ENCODE data around the gene KCNE2.

Gene KCNE2

DNA sequence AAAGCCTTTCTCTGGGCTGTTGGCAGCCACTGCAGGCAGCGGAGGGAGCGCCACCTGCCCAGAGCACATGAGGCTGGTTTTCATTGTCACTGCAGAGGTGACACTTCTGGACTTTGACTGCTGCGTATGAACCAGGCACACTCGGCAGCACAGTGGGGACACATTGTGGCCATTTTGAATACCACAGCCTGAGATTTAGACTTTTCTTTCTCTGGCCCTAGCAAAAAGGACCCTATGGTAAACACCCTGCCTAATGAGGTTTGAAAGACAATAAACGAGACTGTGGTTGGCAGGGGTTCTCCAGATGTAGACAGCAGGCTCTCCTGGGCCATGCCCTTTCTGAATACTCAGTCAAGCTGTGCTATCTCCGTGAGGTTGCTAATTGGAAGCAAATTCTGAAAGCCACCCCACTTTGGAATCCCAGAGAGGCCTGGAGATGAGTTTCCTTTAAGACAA is 12.0 kb upstream of the KCNE2 start:
- no peaks in the 10 kb centered on the region for H3K27me3 ChIP-seq (replicated peaks; ENCODE audit: control insufficient read depth, insufficient read depth, low read length, poor library complexity, severe bottlenecking)
- H3K27ac ChIP-seq (ENCODE audit: insufficient read depth, low read length, poor library complexity, severe bottlenecking), result no peak overlapping the region
- H3K4me1 ChIP-seq (ENCODE audit: control insufficient read depth, insufficient read depth, low read length, poor library complexity, severe bottlenecking), result no peaks in the 10 kb centered on the region
- H3K36me3 ChIP-seq (ENCODE audit: control insufficient read depth, insufficient read depth, low read length), result no peaks in the 10 kb centered on the region
- no peaks in the 10 kb centered on the region for H3K9me3 ChIP-seq (ENCODE audit: control insufficient read depth, low read length)
- H3K4me3 ChIP-seq (ENCODE audit: insufficient read depth, low read depth, low read length, poor library complexity, severe bottlenecking), result no peak overlapping the region
- DNase-seq, result no peak

- Histone ChIP-seq H3K4me3 (ENCODE audit: insufficient read depth, low read depth, low read length, poor library complexity, severe bottlenecking) (no peak overlapping the region), H3K27me3 (replicated peaks; ENCODE audit: control insufficient read depth, insufficient read depth, low read length, poor library complexity, severe bottlenecking) (no peaks in the 10 kb centered on the region), H3K36me3 (ENCODE audit: control insufficient read depth, insufficient read depth, low read length) (no peaks in the 10 kb centered on the region), H3K9me3 (ENCODE audit: control insufficient read depth, low read length) (no peaks in the 10 kb centered on the region), H3K27ac (ENCODE audit: insufficient read depth, low read length, poor library complexity, severe bottlenecking) (no peak overlapping the region), H3K4me1 (ENCODE audit: control insufficient read depth, insufficient read depth, low read length, poor library complexity, severe bottlenecking) (no peaks in the 10 kb centered on the region)
- DNase-seq, result no peak
Measured at GRCh38 chr21:34352556-34352955, 11.2 kb upstream of the KCNE2 start.

- H3K9me3 ChIP-seq (ENCODE audit: control insufficient read depth, low read length), result no peaks in the 10 kb centered on the region
- H3K4me1 ChIP-seq (ENCODE audit: control insufficient read depth, insufficient read depth, low read length, poor library complexity, severe bottlenecking), result no peaks in the 10 kb centered on the region
- H3K27me3 ChIP-seq (replicated peaks; ENCODE audit: control insufficient read depth, insufficient read depth, low read length, poor library complexity, severe bottlenecking), result no peaks in the 10 kb centered on the region
- H3K36me3 ChIP-seq (ENCODE audit: control insufficient read depth, insufficient read depth, low read length), result no peaks in the 10 kb centered on the region
- H3K27ac ChIP-seq (ENCODE audit: insufficient read depth, low read length, poor library complexity, severe bottlenecking), result no peak overlapping the region
- no peak for DNase-seq
- no peak overlapping the region for H3K4me3 ChIP-seq (ENCODE audit: insufficient read depth, low read depth, low read length, poor library complexity, severe bottlenecking)
Measured at GRCh38 chr21:34353182-34353581, 10.6 kb upstream of the KCNE2 start.

DNA sequence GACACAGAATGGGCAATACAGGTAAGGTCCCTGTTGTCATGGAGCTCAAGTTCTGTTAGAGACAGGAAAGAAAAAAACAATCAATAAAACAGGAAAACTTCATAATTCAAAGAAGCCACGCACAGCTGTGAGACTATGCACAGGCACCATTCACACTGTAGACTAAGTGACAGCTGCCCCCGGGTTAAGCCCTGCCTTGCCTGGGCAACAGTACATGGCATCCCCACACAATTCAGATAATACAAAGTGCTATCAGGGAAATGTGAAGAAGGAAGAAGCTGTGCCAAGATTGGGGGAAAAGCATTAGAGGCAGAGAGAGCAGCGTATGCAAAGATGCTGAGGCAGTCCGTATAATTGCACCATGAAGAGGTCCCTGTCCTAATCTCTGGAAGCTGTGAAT is 9.0 kb upstream of the KCNE2 start:
- Histone ChIP-seq H3K36me3 (ENCODE audit: control insufficient read depth, insufficient read depth, low read length) (no peaks in the 10 kb centered on the region), H3K4me3 (ENCODE audit: insufficient read depth, low read depth, low read length, poor library complexity, severe bottlenecking) (no peak overlapping the region), H3K9me3 (ENCODE audit: control insufficient read depth, low read length) (no peaks in the 10 kb centered on the region), H3K4me1 (ENCODE audit: control insufficient read depth, insufficient read depth, low read length, poor library complexity, severe bottlenecking) (no peaks in the 10 kb centered on the region), H3K27ac (ENCODE audit: insufficient read depth, low read length, poor library complexity, severe bottlenecking) (no peak overlapping the region), H3K27me3 (replicated peaks; ENCODE audit: control insufficient read depth, insufficient read depth, low read length, poor library complexity, severe bottlenecking) (no peaks in the 10 kb centered on the region)
- no peak for DNase-seq

DNA sequence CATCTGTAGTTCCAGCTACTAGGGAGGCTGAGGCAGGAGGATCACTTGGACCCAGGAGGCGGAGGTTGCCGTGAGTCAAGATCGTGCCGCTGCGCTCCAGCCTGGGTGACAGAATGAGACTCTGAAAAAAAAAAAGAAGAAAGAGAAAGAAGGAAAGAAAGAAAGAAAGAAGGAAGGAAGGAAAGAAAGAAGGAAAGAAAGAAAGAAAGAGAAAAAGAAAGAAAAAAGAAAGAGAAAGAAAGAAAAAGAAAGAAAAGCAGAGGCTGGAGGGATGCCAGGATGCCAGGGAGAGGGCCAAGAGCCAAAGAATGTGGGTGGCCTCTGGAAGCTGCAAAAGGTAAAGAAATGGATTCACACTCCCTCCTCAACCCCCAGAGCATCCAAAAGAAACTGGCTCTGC is 8.2 kb upstream of the KCNE2 start:
- Histone ChIP-seq H3K27ac (ENCODE audit: insufficient read depth, low read length, poor library complexity, severe bottlenecking) (no peak overlapping the region), H3K36me3 (ENCODE audit: control insufficient read depth, insufficient read depth, low read length) (no peaks in the 10 kb centered on the region)
- DNase-seq, result no peak

GRCh38 chr21:34357889-34358288 is 5.9 kb upstream of the KCNE2 start:
- Histone ChIP-seq H3K27me3 (replicated peaks; ENCODE audit: control insufficient read depth, insufficient read depth, low read length, poor library complexity, severe bottlenecking) (no peaks in the 10 kb centered on the region), H3K4me3 (ENCODE audit: insufficient read depth, low read depth, low read length, poor library complexity, severe bottlenecking) (no peak overlapping the region), H3K4me1 (ENCODE audit: control insufficient read depth, insufficient read depth, low read length, poor library complexity, severe bottlenecking) (no peaks in the 10 kb centered on the region), H3K36me3 (ENCODE audit: control insufficient read depth, insufficient read depth, low read length) (no peaks in the 10 kb centered on the region), H3K9me3 (ENCODE audit: control insufficient read depth, low read length) (no peaks in the 10 kb centered on the region), H3K27ac (ENCODE audit: insufficient read depth, low read length, poor library complexity, severe bottlenecking) (no peak overlapping the region)
- no peak for DNase-seq

More for the DNA sequence above, 8.2 kb upstream of the KCNE2 start:
- Histone ChIP-seq H3K9me3 (ENCODE audit: control insufficient read depth, low read length) (no peaks in the 10 kb centered on the region), H3K4me1 (ENCODE audit: control insufficient read depth, insufficient read depth, low read length, poor library complexity, severe bottlenecking) (no peaks in the 10 kb centered on the region), H3K4me3 (ENCODE audit: insufficient read depth, low read depth, low read length, poor library complexity, severe bottlenecking) (no peak overlapping the region), H3K27me3 (replicated peaks; ENCODE audit: control insufficient read depth, insufficient read depth, low read length, poor library complexity, severe bottlenecking) (no peaks in the 10 kb centered on the region)

DNA sequence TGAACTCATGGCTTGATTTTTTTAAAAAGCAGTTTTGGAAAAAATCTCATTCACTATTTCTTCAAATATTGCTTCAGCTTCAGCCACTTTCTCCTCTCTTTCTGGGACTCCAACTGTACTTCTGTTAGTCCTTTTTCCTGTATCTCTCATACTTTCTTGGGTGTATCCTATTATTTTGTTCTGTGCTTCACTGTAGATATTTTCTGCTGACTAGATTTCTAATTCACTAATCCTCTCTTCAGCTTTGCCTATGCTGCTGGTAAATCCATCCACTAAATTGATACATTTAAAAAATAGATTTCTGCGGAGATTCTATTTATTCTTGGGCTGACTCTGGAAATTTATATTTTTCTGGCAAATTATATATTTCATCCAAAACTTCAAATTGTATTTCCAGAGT is 4.9 kb upstream of the KCNE2 start:
- no peak for DNase-seq
- no peaks in the 10 kb centered on the region for H3K36me3 ChIP-seq (ENCODE audit: control insufficient read depth, insufficient read depth, low read length)
- H3K27me3 ChIP-seq (replicated peaks; ENCODE audit: control insufficient read depth, insufficient read depth, low read length, poor library complexity, severe bottlenecking), result no peaks in the 10 kb centered on the region
- no peaks in the 10 kb centered on the region for H3K9me3 ChIP-seq (ENCODE audit: control insufficient read depth, low read length)
- no peak overlapping the region for H3K4me3 ChIP-seq (ENCODE audit: insufficient read depth, low read depth, low read length, poor library complexity, severe bottlenecking)
- H3K4me1 ChIP-seq (ENCODE audit: control insufficient read depth, insufficient read depth, low read length, poor library complexity, severe bottlenecking), result no peaks in the 10 kb centered on the region
- no peak overlapping the region for H3K27ac ChIP-seq (ENCODE audit: insufficient read depth, low read length, poor library complexity, severe bottlenecking)

DNA sequence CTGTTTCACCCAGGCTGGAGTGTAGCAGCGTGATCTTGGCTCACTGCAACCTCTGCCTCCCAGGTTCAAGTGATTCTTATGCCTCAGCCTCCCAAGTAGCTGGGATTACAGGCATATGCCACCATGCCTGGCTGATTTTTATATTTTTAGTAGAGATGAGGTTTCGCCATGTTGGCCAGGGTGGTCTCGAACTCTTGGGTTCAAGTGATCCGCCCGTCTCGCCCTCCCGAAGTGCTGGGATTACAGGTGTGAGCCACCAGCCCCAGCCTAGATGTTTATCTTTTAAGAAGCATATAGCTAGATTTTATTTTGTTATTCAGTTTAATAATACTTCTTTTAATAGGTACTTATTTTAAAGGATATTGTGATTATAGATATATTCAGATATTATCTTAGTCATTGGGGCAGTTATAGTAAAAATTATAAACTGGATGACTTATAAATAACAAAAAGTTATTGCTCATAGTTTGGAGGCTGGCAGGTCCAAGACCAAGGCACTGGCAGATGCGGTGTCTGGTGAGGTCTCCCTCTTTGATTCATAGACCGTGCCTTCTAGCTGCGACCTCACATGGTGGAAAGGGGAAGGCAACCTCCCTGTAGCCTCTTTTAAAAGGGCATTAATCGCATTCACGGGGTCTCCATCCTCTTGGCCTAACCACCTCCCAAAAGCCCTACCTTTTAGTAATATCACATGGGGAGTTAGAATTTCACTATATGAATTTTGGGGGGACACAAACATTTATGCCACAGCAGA is 3.1 kb upstream of the KCNE2 start:
- Histone ChIP-seq H3K27ac (ENCODE audit: insufficient read depth, low read length, poor library complexity, severe bottlenecking) (no peak overlapping the region), H3K4me1 (ENCODE audit: control insufficient read depth, insufficient read depth, low read length, poor library complexity, severe bottlenecking) (no peaks in the 10 kb centered on the region), H3K36me3 (ENCODE audit: control insufficient read depth, insufficient read depth, low read length) (no peaks in the 10 kb centered on the region)

DNA sequence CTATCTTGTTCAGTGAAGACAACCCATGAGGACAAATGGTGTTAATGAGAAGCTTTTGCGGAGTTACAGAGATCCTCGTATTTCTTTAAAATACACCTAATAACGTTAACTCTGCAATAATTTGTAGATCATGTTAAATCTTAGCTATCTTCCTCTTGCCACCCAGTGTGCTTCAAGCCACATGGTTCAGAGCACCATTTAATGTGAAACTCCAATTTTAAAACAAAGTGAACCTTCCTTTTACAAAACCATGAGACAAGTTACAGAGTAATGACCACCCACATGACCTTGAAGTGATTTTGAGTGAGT is 1.7 kb upstream of the KCNE2 start:
- Histone ChIP-seq H3K9me3 (ENCODE audit: control insufficient read depth, low read length) (no peaks in the 10 kb centered on the region), H3K36me3 (ENCODE audit: control insufficient read depth, insufficient read depth, low read length) (no peaks in the 10 kb centered on the region), H3K27ac (ENCODE audit: insufficient read depth, low read length, poor library complexity, severe bottlenecking) (no peak overlapping the region), H3K27me3 (replicated peaks; ENCODE audit: control insufficient read depth, insufficient read depth, low read length, poor library complexity, severe bottlenecking) (no peaks in the 10 kb centered on the region), H3K4me3 (ENCODE audit: insufficient read depth, low read depth, low read length, poor library complexity, severe bottlenecking) (no peak overlapping the region), H3K4me1 (ENCODE audit: control insufficient read depth, insufficient read depth, low read length, poor library complexity, severe bottlenecking) (no peaks in the 10 kb centered on the region)
- DNase-seq, result no peak

More for the DNA sequence above, 3.1 kb upstream of the KCNE2 start:
- no peak overlapping the region for H3K4me3 ChIP-seq (ENCODE audit: insufficient read depth, low read depth, low read length, poor library complexity, severe bottlenecking)
- no peaks in the 10 kb centered on the region for H3K27me3 ChIP-seq (replicated peaks; ENCODE audit: control insufficient read depth, insufficient read depth, low read length, poor library complexity, severe bottlenecking)
- no peak for DNase-seq
- no peaks in the 10 kb centered on the region for H3K9me3 ChIP-seq (ENCODE audit: control insufficient read depth, low read length)

GRCh38 chr21:34362670-34363069 is 1.1 kb upstream of the KCNE2 start:
- no peak for DNase-seq
- H3K27me3 ChIP-seq (replicated peaks; ENCODE audit: control insufficient read depth, insufficient read depth, low read length, poor library complexity, severe bottlenecking), result no peaks in the 10 kb centered on the region
- H3K27ac ChIP-seq (ENCODE audit: insufficient read depth, low read length, poor library complexity, severe bottlenecking), result no peak overlapping the region
- no peaks in the 10 kb centered on the region for H3K9me3 ChIP-seq (ENCODE audit: control insufficient read depth, low read length)
- no peak overlapping the region for H3K4me3 ChIP-seq (ENCODE audit: insufficient read depth, low read depth, low read length, poor library complexity, severe bottlenecking)
- no peaks in the 10 kb centered on the region for H3K4me1 ChIP-seq (ENCODE audit: control insufficient read depth, insufficient read depth, low read length, poor library complexity, severe bottlenecking)
- no peaks in the 10 kb centered on the region for H3K36me3 ChIP-seq (ENCODE audit: control insufficient read depth, insufficient read depth, low read length)
